IPS-18a (cell line): ENCODE measurements around the gene SNAP29.
"Not testable (repeated sequence)": the region's sequence is repeated elsewhere in the genome, so short reads cannot be mapped to it uniquely, and the experiment has no call there.

Source experiments
- H3K27ac ChIP-seq: one replicate; pipeline ENCODE4 v1.5.1; 2013; ENCODE audit warnings: low read length
- H3K27me3 ChIP-seq: one replicate; pipeline ENCODE4 v1.6.1; 2013; ENCODE audit warnings: mild to moderate bottlenecking, low read length; ENCODE audit not compliant: control insufficient read depth, insufficient read depth
- H3K36me3 ChIP-seq: one replicate; pipeline ENCODE4 v1.6.1; 2013; ENCODE audit warnings: low read depth, low read length; ENCODE audit not compliant: control insufficient read depth
- H3K4me1 ChIP-seq: one replicate; pipeline ENCODE4 v1.6.1; 2013; ENCODE audit warnings: low read depth, low read length; ENCODE audit not compliant: control insufficient read depth
- H3K4me3 ChIP-seq: one replicate; pipeline ENCODE4 v1.5.1; 2013; ENCODE audit warnings: low read length
- H3K9ac ChIP-seq: one replicate; pipeline ENCODE4 v1.6.1; 2013; ENCODE audit warnings: mild to moderate bottlenecking, low read length, moderate library complexity
- H3K9me3 ChIP-seq: one replicate; pipeline ENCODE4 v1.6.1; 2013; ENCODE audit warnings: low read depth, low read length; ENCODE audit not compliant: control insufficient read depth

The SNAP29 gene

DNA sequence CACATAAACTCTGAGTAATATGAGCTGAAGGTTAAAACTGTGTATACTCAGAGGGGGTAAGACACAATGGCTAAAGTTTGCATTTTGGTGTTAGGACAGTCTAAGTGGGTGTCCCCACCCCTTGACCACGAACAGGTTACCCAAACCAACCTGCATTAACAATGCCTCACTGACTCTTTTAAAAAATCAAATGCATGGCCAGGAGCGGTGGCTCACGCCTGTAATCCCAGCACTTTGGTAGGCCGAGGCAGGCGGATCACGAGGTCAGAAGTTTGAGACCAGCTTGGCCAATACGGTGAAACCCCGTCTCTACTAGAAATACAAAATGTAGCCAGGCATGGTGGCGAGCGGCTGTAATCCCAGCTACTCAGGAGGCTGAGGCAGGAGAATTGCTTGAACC is 19.5 kb upstream of the SNAP29 start:
- not testable (repeated sequence) for H3K36me3 ChIP-seq, H3K27ac ChIP-seq, H3K9ac ChIP-seq, H3K4me3 ChIP-seq, H3K27me3 ChIP-seq, H3K9me3 ChIP-seq
- peaks cover 10% of the 10 kb centered on the region for H3K4me1 ChIP-seq

DNA sequence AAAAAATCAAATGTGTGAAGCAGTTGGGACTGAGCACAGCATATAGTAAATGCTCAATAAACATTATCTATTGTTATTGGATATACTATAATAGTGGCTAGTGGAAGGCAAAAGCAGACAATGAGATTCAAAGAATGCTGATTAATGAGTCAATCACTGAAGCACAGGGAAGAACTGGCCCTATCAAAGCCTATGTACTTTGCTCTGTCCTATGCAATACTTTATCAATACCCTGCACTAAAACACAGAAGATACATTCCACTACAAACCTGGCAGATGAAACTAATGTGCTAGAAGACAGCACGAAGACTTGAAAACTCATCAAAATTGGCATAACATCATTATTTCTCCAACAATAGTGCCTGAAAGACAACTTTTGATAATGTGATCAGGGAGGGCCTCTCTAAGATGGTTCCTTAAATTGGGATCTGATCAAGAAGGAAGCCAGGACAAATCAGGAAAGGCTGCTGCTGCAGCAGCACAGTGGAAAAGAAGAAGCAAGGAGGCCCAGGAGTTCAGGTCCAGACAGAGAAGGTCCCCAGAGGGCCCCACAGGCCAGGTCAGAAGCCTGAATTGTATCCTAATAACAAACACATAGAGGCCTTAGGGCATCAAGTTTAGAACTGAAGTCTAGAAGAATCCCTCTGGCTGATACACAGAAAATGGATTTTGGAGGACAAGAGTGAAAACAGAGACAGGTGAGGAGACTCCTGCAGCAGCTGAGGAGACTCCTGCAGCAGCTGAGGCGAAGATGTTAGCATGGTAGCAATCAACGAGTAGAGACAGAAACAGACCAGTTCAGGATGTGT is 18.8 kb upstream of the SNAP29 start:
- no peak overlapping the region for H3K4me3 ChIP-seq
- H3K9ac ChIP-seq = no peak overlapping the region
- H3K27me3 ChIP-seq = no peaks in the 10 kb centered on the region
- no peaks in the 10 kb centered on the region for H3K36me3 ChIP-seq
- H3K27ac ChIP-seq = no peak overlapping the region
- H3K9me3 ChIP-seq = no peaks in the 10 kb centered on the region
- peaks cover 10% of the 10 kb centered on the region for H3K4me1 ChIP-seq

DNA sequence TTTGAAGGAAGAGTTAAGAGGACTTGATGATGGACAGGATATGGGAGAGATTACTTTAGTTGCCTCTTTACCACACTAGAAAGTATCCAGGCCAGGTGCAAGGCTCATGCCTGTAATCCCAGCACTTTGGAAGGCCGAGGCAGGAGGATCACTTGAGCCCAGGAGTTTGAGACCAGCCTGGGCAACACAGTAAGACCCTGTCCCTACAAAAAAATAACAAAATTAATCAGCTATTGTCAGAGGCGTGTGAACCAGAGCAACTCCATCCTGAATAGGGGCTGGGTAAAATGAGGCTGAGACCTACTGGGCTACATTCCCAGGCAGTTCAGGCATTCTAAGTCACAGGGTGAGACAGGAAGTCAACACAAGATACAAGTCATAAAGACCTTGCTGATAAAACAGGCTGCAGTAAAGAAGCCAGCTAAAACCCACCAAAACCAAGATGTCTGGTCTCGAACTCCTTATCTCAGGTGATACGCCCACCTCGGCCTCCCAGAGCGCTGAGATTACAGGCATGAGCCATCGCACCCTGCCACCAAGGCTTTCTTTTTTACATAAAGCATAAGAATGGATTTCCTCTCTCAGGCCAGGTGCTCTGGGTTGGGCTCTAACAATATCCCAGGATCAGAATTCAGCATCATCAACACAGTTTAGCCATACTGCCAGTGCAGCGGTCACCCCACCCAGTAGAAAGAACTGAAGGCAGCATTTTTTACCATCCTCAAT is 18.0 kb upstream of the SNAP29 start:
- Histone ChIP-seq H3K4me3 (no peak overlapping the region), H3K9ac (no peak overlapping the region), H3K9me3 (no peaks in the 10 kb centered on the region), H3K4me1 (peaks cover 15% of the 10 kb centered on the region), H3K27ac (no peak overlapping the region), H3K36me3 (no peaks in the 10 kb centered on the region), H3K27me3 (no peaks in the 10 kb centered on the region)

DNA sequence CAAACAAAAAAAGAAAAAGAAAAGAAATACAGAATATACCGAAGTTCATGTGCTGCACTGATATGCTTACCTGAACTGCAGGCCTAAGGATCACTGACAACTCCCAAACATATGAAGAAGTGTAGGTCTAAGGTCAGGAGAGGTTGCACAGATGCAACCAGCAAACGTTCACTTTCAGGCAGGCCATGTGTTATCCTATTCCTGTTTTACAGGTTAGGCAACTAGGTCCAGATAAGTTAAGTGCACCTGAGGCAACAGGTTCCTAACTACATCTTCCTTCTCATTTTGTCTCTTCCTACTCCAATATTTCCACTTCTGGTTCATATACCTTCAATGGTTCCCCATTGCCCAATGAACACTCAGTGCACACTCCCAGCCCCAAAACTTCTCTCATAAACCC is 15.3 kb upstream of the SNAP29 start:
- no peaks in the 10 kb centered on the region for H3K27me3 ChIP-seq
- no peak overlapping the region for H3K4me3 ChIP-seq
- H3K36me3 ChIP-seq = no peaks in the 10 kb centered on the region
- no peak overlapping the region for H3K9ac ChIP-seq
- no peak overlapping the region for H3K27ac ChIP-seq
- H3K4me1 ChIP-seq = peaks cover 15% of the 10 kb centered on the region
- H3K9me3 ChIP-seq = no peaks in the 10 kb centered on the region

DNA sequence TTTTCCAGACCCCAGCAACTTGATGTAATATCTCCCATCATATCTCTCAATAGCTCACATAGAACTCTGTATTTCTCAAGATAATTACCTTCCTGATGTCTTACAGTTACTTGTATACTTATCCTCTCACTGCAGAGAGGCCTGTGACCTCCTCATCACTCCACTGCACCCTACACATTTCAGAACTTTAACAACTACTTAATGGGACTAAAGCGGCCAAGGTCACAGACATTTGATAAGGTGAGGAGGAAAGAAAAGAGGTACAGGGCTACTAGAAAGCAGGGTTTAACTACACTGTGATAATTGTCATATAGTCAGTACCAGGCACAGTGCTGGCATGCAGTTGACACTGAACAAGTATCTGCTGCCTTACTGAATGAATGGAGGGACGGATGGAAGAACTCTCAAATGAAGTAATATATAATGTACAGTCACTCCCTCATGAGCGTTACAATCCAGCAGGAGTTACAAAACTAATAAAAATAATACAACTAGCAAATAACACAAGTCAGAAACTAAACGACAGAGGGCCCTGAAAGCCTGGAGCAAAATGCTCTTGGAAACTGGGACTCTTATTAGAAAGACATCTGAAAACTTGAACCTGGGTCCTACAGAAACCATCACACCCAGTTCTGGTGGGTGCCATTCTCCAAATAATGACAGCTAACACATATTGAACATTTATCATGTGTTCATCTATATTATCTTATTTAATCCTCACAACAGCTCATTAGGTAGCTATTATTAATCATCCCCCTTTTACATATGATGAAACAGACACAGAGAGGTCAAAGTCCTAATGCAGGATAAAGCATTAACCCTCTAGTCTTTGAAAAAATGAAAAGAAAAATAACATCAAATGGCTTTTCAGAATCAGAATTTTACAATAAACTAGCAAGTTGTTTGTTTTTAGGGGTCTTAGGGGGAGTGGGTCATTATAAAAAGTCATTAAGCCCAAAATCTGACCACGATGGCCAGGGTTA is 14.5 kb upstream of the SNAP29 start:
- Histone ChIP-seq H3K27ac (no peak overlapping the region), H3K9ac (no peak overlapping the region), H3K4me3 (no peak overlapping the region), H3K27me3 (no peaks in the 10 kb centered on the region), H3K9me3 (no peaks in the 10 kb centered on the region), H3K36me3 (no peaks in the 10 kb centered on the region), H3K4me1 (peaks cover 15% of the 10 kb centered on the region)

DNA sequence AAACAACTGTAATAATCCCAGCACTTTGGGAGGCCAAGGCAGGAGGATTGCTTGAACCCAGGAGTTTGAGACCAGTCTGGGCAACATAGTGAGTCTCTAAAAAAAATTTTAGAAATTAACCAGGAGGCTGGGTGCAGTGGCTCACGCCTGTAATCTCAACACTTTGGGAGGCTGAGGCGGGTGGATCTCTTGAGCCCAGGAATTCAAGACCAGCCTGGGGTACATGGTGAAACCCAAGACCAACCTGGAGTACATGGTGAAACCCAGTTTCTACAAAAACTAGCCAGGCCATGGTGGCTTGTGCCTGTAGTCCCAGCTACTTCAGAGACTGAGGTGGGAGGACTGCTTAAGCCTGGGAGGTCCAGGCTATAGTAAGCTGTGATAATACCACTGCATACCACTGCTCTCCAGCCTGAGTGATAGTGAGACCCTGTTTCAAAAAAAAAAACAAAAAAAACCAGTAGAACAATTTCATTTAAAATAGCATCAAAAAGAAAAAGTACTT is 11.4 kb upstream of the SNAP29 start:
- H3K27me3 ChIP-seq = no peaks in the 10 kb centered on the region
- H3K4me1 ChIP-seq = peaks cover 5% of the 10 kb centered on the region
- H3K9me3 ChIP-seq = no peaks in the 10 kb centered on the region
- H3K27ac ChIP-seq = no peak overlapping the region
- no peak overlapping the region for H3K4me3 ChIP-seq
- H3K36me3 ChIP-seq = no peaks in the 10 kb centered on the region
- no peak overlapping the region for H3K9ac ChIP-seq

DNA sequence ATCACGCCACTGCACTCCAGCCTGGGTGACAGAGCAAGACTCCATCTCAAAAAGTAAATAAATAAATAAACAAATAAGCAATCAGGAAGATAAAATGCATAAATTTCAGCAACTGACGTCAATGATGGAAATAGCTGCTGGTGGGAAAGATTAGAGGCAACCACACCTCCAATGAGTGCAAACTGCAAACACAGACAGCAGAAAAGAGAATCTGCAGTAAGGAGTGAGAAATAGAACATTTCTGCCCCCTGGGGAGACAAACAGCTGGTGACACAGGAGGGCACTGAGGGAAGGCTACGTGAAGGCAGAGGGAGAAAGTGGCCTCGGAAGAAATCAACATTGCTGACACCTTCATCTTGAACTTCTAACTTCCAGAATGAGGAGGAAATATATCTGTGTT is 6.7 kb upstream of the SNAP29 start:
- Histone ChIP-seq H3K9ac (no peak overlapping the region), H3K4me3 (no peak overlapping the region), H3K4me1 (no peaks in the 10 kb centered on the region), H3K9me3 (no peaks in the 10 kb centered on the region), H3K27ac (no peak overlapping the region), H3K36me3 (no peaks in the 10 kb centered on the region), H3K27me3 (peaks cover 4% of the 10 kb centered on the region)

DNA sequence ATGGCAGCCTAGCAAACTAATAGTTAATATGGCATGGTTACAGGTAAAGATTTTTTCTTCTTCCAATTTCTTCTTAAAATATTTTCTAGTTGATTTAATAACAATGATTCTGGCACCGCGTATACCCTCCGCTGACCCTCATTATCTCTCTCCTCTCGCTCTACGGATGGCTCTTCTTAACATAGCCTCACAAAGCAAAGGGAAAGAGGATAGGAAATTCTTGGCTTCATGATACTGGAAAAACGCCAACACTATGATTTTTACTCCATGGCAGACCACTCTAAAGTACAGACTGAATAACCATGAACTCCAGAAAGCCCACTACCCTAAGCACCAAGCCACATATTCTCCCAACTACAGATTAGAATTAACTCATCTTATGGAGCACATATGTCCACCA is 6.3 kb upstream of the SNAP29 start:
- H3K4me1 ChIP-seq = no peaks in the 10 kb centered on the region

DNA sequence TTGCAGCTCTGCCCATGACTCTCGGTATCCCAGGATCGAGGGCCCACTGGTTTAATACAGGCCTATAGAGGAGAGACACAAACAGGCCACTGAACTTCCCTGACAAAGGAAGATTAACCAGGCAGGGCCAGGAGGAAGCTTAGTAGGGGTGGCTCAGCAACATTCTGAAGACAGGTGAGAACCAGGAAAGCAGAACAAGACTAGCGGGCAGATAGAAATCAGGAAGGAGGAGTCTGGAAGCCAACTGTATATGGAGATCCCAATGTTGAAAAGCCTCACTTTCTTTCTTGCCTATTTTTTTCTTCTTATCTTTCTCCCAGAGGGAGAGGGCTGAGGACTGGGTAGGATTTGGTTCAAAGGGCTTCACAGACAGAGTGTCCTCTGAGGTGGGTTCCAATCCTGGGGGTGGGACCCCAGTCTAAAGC is 5.6 kb upstream of the SNAP29 start:
- Histone ChIP-seq H3K9ac (no peak overlapping the region), H3K4me1 (no peaks in the 10 kb centered on the region)

More for the DNA sequence above, 6.3 kb upstream of the SNAP29 start:
- H3K36me3 ChIP-seq = no peaks in the 10 kb centered on the region
- H3K4me3 ChIP-seq = no peak overlapping the region
- H3K9ac ChIP-seq = no peak overlapping the region
- no peaks in the 10 kb centered on the region for H3K9me3 ChIP-seq
- H3K27ac ChIP-seq = no peak overlapping the region
- peaks cover 5% of the 10 kb centered on the region for H3K27me3 ChIP-seq

DNA sequence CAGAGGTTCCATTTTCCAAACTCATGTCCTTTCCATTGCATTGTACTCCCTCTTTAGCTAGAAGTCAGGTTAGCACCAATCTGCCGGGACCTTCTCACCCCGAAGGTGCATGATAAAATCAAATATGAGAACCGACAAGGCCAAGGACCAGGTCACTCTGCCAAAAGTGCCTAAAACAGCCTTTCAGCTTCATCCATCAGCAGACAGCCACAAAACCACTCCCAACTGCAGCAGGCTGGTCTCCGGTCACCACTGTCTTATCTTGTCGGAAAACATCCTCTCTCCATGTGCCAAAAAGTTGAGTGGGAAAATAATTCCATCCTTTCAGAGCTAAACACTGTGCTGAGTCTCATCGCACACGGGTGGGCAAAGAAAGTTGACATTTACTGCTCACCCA is 1.6 kb upstream of the SNAP29 start:
- Histone ChIP-seq H3K9me3 (no peaks in the 10 kb centered on the region), H3K9ac (no peak overlapping the region), H3K36me3 (no peaks in the 10 kb centered on the region), H3K4me3 (peak overlapping the region; percentile 84), H3K27ac (no peak overlapping the region), H3K4me1 (peaks cover 7% of the 10 kb centered on the region), H3K27me3 (peaks cover 12% of the 10 kb centered on the region)

More for the DNA sequence above, 5.6 kb upstream of the SNAP29 start:
- H3K27me3 ChIP-seq = peaks cover 5% of the 10 kb centered on the region
- H3K36me3 ChIP-seq = no peaks in the 10 kb centered on the region
- H3K4me3 ChIP-seq = no peak overlapping the region
- H3K9me3 ChIP-seq = no peaks in the 10 kb centered on the region
- H3K27ac ChIP-seq = no peak overlapping the region
